Right lobe of liver (tissue), 6 donors: Measurements from ENCODE around the gene FMR1NB. TPM values are rescaled to one million over a fixed set of nuclear protein-coding genes. Genes with fewer than 3 reads are reported as not detected.

Experiments
- ATAC-seq, 4 donors: fragments of 200-7000 bp; cut with Tn5 transposase; one replicate each; pipeline ENCODE4 v1.9.1; 2020; ENCODE audit warnings: mild to moderate bottlenecking in 4 of 4, moderate library complexity in 4 of 4
- DNase-seq, 3 donors: peaks; one replicate each; pipeline ENCODE4 v3.0.0-alpha.2; 2020
- H3K27ac ChIP-seq, 3 donors: fragments of 200-600 bp; one replicate each; pipeline ENCODE4 v1.8.0; 2022
- H3K27me3 ChIP-seq, 2 donors: fragments of 200-600 bp; one replicate each; pipeline ENCODE4 v1.8.0; 2022
- H3K36me3 ChIP-seq, 4 donors: fragments of 200-600 bp; sonication (generic) in 1 of 4; one replicate each; pipeline versions ENCODE4 v1.5.1 to v1.8.0; 2017 to 2022; ENCODE audit warnings: control low read depth in 1 of 4
- H3K4me1 ChIP-seq, 4 donors: fragments of 200-600 bp; sonication (generic) in 1 of 4; one replicate each; pipeline versions ENCODE4 v1.5.1 to v1.8.0; 2017 to 2022; ENCODE audit warnings: control low read depth in 1 of 4
- H3K4me3 ChIP-seq, 3 donors: fragments of 200-600 bp; one replicate each; pipeline ENCODE4 v1.8.0; 2022
- H3K9me3 ChIP-seq, 4 donors: fragments of 200-600 bp; sonication (generic) in 1 of 4; one replicate each; pipeline versions ENCODE4 v1.5.1 to v1.8.0; 2017 to 2022; ENCODE audit warnings: control low read depth in 1 of 4
- CTCF ChIP-seq, 4 donors: fragments of 200-600 bp in 3 of 4; fragments of 450-650 bp in 1 of 4; IDR thresholded peaks; one replicate each; pipeline versions ENCODE4 v1.5.1 to v1.8.0; 2016 to 2022; ENCODE audit warnings: antibody characterized with exemption in 4 of 4, mild to moderate bottlenecking in 2 of 4
- POLR2A ChIP-seq: fragments of 450-650 bp; IDR thresholded peaks from one replicate; pipeline ENCODE4 v1.6.1; 2017; ENCODE audit warnings: antibody characterized with exemption, mild to moderate bottlenecking
- WGBS: methylation state at CpG from one replicate; pipeline ENCODE4 v1.1.6; 2018; ENCODE audit warnings: low coverage, low lambda C conversion rate; ENCODE audit not compliant: insufficient coverage; ENCODE audit errors: missing lambda C conversion rate; 5-methylcytosine and 5-hydroxymethylcytosine counted together
- intact Hi-C, 2 donors: fragments of 100-400 bp; cut with DNase I; formaldehyde crosslinking; loops; one replicate each; pipeline versions ENCODE4 v1.11.2 to v1.14.1; 2022
- total RNA-seq, 6 experiments: library from RNA; depleted of rRNA in 2 of 6; stranded (reverse); fragments of >200 nt in 2 of 6; fragmentation: NEBNext Ultra II Directional in 3 of 6; extraction: Animal tissue kit (Norgen Biotek cat#: 25700) in 3 of 6; gene quantifications; one replicate each; pipeline versions ENCODE4 v1.1.0 to v1.2.4, GENCODE V29; 2016 to 2023
- donor health status: DM: no; HTN: yes; CAD: no.
- donor health status: DM: no; HTN: no; CAD: no.
- donor health status: DM: no; HTN: no; CAD: no.
- donor health status: DM: no; HTN: yes; CAD: no.
- donor health status: DM: no; HTN: yes; CAD: no.

The FMR1NB gene
- total RNA-seq, 6 experiments from 2014 or later = not detected

- TF ChIP-seq CTCF (IDR thresholded peaks at IDR 0.05) = no peak
- Histone ChIP-seq H3K4me1 (peaks cover 0 to 4% (median 0%) of the 10 kb centered on the region in 4 donors), H3K36me3 (no peaks in the 10 kb centered on the region), H3K4me3 (no peak overlapping the region), H3K27me3 (no peaks in the 10 kb centered on the region), H3K9me3 (no peaks in the 10 kb centered on the region), H3K27ac (no peak overlapping the region)
- intact Hi-C loops = no loop called here
- 79% methylated on average over 7 of the region's 7 CpGs for WGBS
- ATAC-seq (no peak), DNase-seq (no peak)
These were observed 32.6 kb upstream of the FMR1NB start for GRCh38 chrX:147948531-147948930.

- TF ChIP-seq POLR2A (no peak), CTCF (IDR thresholded peaks at IDR 0.05) (no peak)
- Histone ChIP-seq H3K4me1 (peaks cover 0 to 4% (median 0%) of the 10 kb centered on the region in 4 donors), H3K27ac (peak overlapping the region; percentile 15 to 34 (median 23)), H3K36me3 (no peaks in the 10 kb centered on the region), H3K4me3 (no peak overlapping the region), H3K27me3 (no peaks in the 10 kb centered on the region), H3K9me3 (no peaks in the 10 kb centered on the region)
- ATAC-seq (peak; percentile 67 to 93 (median 80)), DNase-seq (no peak)
- WGBS = 6% methylated on average over 1 of the region's 1 CpG
- intact Hi-C loops = no loop called here
These were observed 30.8 kb upstream of the FMR1NB start for GRCh38 chrX:147950352-147950751.

GRCh38 chrX:147953976-147954375 lies 27.2 kb upstream of the FMR1NB start:
- Histone ChIP-seq H3K9me3 (no peaks in the 10 kb centered on the region), H3K27ac (no peak overlapping the region), H3K27me3 (no peaks in the 10 kb centered on the region), H3K4me1 (peaks cover 0 to 4% (median 0%) of the 10 kb centered on the region in 4 donors), H3K36me3 (no peaks in the 10 kb centered on the region), H3K4me3 (no peak overlapping the region)
- 29% methylated on average over 1 of the region's 2 CpGs for WGBS
- intact Hi-C loops = no loop called here
- DNase-seq = no peak
- ATAC-seq = no peak
- TF ChIP-seq POLR2A (no peak), CTCF (IDR thresholded peaks at IDR 0.05) (no peak)

- DNase-seq (no peak), ATAC-seq (no peak)
- no peak overlapping the region for H3K27ac ChIP-seq
- no peak overlapping the region for H3K4me3 ChIP-seq
- H3K27me3 ChIP-seq = no peaks in the 10 kb centered on the region
- 40% methylated on average over 2 of the region's 2 CpGs for WGBS
- H3K4me1 ChIP-seq = no peaks in the 10 kb centered on the region
- no peaks in the 10 kb centered on the region for H3K36me3 ChIP-seq
- TF ChIP-seq POLR2A (no peak), CTCF (IDR thresholded peaks at IDR 0.05) (no peak)
- H3K9me3 ChIP-seq = no peaks in the 10 kb centered on the region
- intact Hi-C loops = no loop called here
These were observed 23.8 kb upstream of the FMR1NB start for GRCh38 chrX:147957291-147957690.

GRCh38 chrX:147958291-147958690 lies 22.8 kb upstream of the FMR1NB start:
- Histone ChIP-seq H3K4me1 (no peaks in the 10 kb centered on the region), H3K9me3 (no peaks in the 10 kb centered on the region), H3K27me3 (no peaks in the 10 kb centered on the region), H3K27ac (no peak overlapping the region), H3K4me3 (no peak overlapping the region), H3K36me3 (no peaks in the 10 kb centered on the region)
- TF ChIP-seq POLR2A (no peak), CTCF (IDR thresholded peaks at IDR 0.05) (no peak)
- DNase-seq (no peak), ATAC-seq (no peak)
- WGBS = 67% methylated on average over 1 of the region's 1 CpG
- intact Hi-C loops = no loop called here
